CD8-positive, alpha-beta memory T cell (primary cell): ENCODE measurements around the gene TGM3. TPM values are rescaled to one million over a fixed set of nuclear protein-coding genes. Genes with fewer than 3 reads are reported as not detected.
A peak's percentile ranks its signal among the peaks of the same experiment; 100 is the strongest.

ENCODE experiments used
- CTCF ChIA-PET: fragments of 350-600 bp; sonication (Branson Sonifier 250); formaldehyde crosslinking; loops from one replicate; lab custom pipeline; 2021; ENCODE audit warnings: antibody characterized with exemption; lab: Charles Lee
- POLR2A ChIA-PET: fragments of 350-600 bp; sonication (Branson Sonifier 250); formaldehyde crosslinking; loops from one replicate; lab custom pipeline; 2021; ENCODE audit warnings: antibody characterized with exemption; lab: Charles Lee
- DNase-seq, 5 donors: peaks; one replicate each; pipeline versions ENCODE4 v3.0.0 to v3.0.0-alpha.2; 2020 to 2022; ENCODE audit warnings: mixed read lengths in 1 of 5
- H3K27ac ChIP-seq: one replicate; pipeline ENCODE4 v1.7.0; 2013; ENCODE audit warnings: low read depth, mild to moderate bottlenecking, low read length, moderate library complexity
- H3K27me3 ChIP-seq: 2 replicates; pipeline ENCODE4 v1.7.0; 2013; ENCODE audit warnings: low read length, mild to moderate bottlenecking; ENCODE audit not compliant: insufficient read depth, poor library complexity, severe bottlenecking
- H3K36me3 ChIP-seq: 2 replicates; pipeline ENCODE4 v1.7.0; 2013; ENCODE audit warnings: mild to moderate bottlenecking, low read length, moderate library complexity; ENCODE audit not compliant: insufficient read depth
- H3K4me1 ChIP-seq: 2 replicates; pipeline ENCODE4 v1.7.0; 2013; ENCODE audit warnings: mild to moderate bottlenecking, low read length, moderate library complexity; ENCODE audit not compliant: insufficient read depth
- H3K4me3 ChIP-seq: 2 replicates; pipeline ENCODE4 v1.7.0; 2013; ENCODE audit warnings: mild to moderate bottlenecking, low read length
- H3K9me3 ChIP-seq: 2 replicates; pipeline ENCODE4 v1.7.0; 2013; ENCODE audit warnings: mild to moderate bottlenecking, low read length
- H3K27ac Mint-ChIP-seq, 8 donors: one replicate each; pipeline ENCODE4 v1.8.0; 2020 to 2021; ENCODE audit warnings: mixed read lengths in 8 of 8, mild to moderate bottlenecking in 6 of 8, inconsistent platforms in 3 of 8, moderate library complexity in 3 of 8
- H3K27me3 Mint-ChIP-seq, 2 donors: one replicate each; pipeline ENCODE4 v1.8.0; 2020 to 2021; ENCODE audit warnings: mixed read lengths in 2 of 2, mild to moderate bottlenecking in 1 of 2, moderate library complexity in 1 of 2
- H3K36me3 Mint-ChIP-seq, 3 donors: one replicate each; pipeline ENCODE4 v1.8.0; 2020 to 2021; ENCODE audit warnings: mixed read lengths in 3 of 3, inconsistent platforms in 1 of 3, mild to moderate bottlenecking in 1 of 3
- H3K4me1 Mint-ChIP-seq, 3 donors: one replicate each; pipeline ENCODE4 v1.8.0; 2020 to 2021; ENCODE audit warnings: mixed read lengths in 3 of 3, inconsistent platforms in 1 of 3, mild to moderate bottlenecking in 1 of 3
- H3K4me3 Mint-ChIP-seq, 7 donors: one replicate each; pipeline ENCODE4 v1.8.0; 2020 to 2021; ENCODE audit warnings: mixed read lengths in 7 of 7, mild to moderate bottlenecking in 6 of 7, moderate library complexity in 4 of 7, inconsistent platforms in 2 of 7
- H3K9me3 Mint-ChIP-seq, 5 donors: one replicate each; pipeline ENCODE4 v1.8.0; 2020 to 2022; ENCODE audit warnings: mixed read lengths in 5 of 5, mild to moderate bottlenecking in 3 of 5, moderate library complexity in 2 of 5, inconsistent platforms in 1 of 5
- polyA plus RNA-seq: library from polyadenylated mRNA; unstranded; fragments of 300-500 nt; fragmentation: Illumina TruSeq; gene quantifications from one replicate; pipeline ENCODE4 v1.2.3, GENCODE V29; 2021
- total RNA-seq, 2 experiments: library from RNA; stranded (reverse); gene quantifications; one replicate each; pipeline ENCODE4 v1.2.3, GENCODE V29; 2021

Gene TGM3
- total and polyA plus RNA-seq, 3 experiments from 2014 or later, result not detected

DNA sequence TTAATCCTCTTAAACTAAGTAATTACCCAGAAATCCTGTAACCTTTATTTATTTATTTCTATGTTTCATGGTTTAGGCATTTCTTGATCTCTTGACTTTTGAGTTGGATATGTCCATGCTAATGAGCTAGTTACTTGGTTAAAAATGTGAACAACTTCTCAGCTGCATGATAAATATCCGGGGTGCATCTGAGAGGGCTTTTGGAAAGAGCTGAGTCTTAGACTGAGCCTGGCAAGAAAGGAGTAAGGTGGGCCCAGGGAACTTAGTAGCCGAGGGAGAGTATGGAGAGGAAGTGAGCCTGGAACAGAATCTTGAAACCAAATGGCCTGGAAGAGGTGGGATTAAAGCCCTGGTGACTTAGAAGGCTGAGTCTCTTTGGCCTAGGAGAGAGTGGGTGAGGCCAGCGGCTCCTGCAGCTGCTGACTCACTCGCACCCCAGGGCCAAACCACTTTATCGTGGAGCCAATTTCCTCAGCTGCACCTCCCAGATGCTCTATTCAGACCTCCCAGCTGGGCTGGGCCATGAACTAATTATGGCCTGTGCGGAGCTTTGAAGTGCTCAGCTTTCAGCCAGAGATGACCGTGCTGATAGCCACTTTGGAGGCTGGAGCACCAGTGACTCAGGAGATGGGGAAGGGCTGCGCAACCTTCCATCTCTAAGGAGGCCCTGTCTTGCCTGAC lies 19.1 kb downstream of the TGM3 start:
- no peaks in the 10 kb centered on the region for H3K36me3 Mint-ChIP-seq
- no peak overlapping the region for H3K4me3 Mint-ChIP-seq
- Histone ChIP-seq H3K9me3 (no peaks in the 10 kb centered on the region), H3K27ac (peak overlapping the region; percentile 61), H3K36me3 (no peaks in the 10 kb centered on the region), H3K4me1 (no peaks in the 10 kb centered on the region), H3K4me3 (no peak overlapping the region), H3K27me3 (no peaks in the 10 kb centered on the region)
- H3K4me1 Mint-ChIP-seq, result no peaks in the 10 kb centered on the region
- ChIA-PET CTCF (no interaction called here), POLR2A (no interaction called here)
- no peak for DNase-seq
- H3K27me3 Mint-ChIP-seq, result peaks cover 10 to 22% of the 10 kb centered on the region in 2 donors
- peaks cover 0 to 8% (median 5%) of the 10 kb centered on the region in 5 donors for H3K9me3 Mint-ChIP-seq
- no peak overlapping the region for H3K27ac Mint-ChIP-seq

DNA sequence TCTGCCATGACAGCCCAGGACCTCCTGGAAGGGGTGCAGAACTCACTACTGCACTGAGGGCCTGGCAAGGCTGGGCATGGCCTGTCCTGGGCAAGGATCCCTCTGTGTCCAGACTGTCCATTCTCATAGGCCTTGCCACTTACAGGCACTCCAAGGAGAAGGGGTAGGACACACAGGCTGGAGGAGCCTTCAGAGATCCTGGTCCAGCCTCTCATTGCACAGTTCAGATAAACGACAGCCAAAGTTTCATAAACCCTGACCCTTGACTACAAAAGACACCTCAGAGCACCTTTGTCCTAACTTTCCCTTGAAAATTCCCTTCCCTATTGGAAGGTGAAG lies 19.6 kb downstream of the TGM3 start:
- no peak overlapping the region for H3K4me3 ChIP-seq
- Mint-ChIP-seq H3K27ac (no peak overlapping the region), H3K9me3 (peaks cover 0 to 8% (median 5%) of the 10 kb centered on the region in 5 donors), H3K4me1 (no peaks in the 10 kb centered on the region), H3K36me3 (no peaks in the 10 kb centered on the region), H3K27me3 (peaks cover 10 to 22% of the 10 kb centered on the region in 2 donors), H3K4me3 (no peak overlapping the region)
- H3K9me3 ChIP-seq, result no peaks in the 10 kb centered on the region
- no peak for DNase-seq
- no peaks in the 10 kb centered on the region for H3K27me3 ChIP-seq
- POLR2A ChIA-PET, result no interaction called here
- no peaks in the 10 kb centered on the region for H3K4me1 ChIP-seq
- no peaks in the 10 kb centered on the region for H3K36me3 ChIP-seq
- CTCF ChIA-PET, result no interaction called here
- H3K27ac ChIP-seq, result peak overlapping the region; percentile 2

GRCh38 chr20:2316847-2317495 lies 21.2 kb downstream of the TGM3 start:
- POLR2A ChIA-PET, result no interaction called here
- Histone ChIP-seq H3K36me3 (no peaks in the 10 kb centered on the region), H3K4me1 (no peaks in the 10 kb centered on the region), H3K27me3 (no peaks in the 10 kb centered on the region), H3K27ac (no peak overlapping the region), H3K4me3 (no peak overlapping the region), H3K9me3 (no peaks in the 10 kb centered on the region)
- H3K4me1 Mint-ChIP-seq, result no peaks in the 10 kb centered on the region
- DNase-seq, result no peak
- no peaks in the 10 kb centered on the region for H3K36me3 Mint-ChIP-seq
- H3K27me3 Mint-ChIP-seq, result peaks cover 5 to 22% of the 10 kb centered on the region in 2 donors
- CTCF ChIA-PET, result no interaction called here
- H3K4me3 Mint-ChIP-seq, result no peak overlapping the region
- peaks cover 0 to 8% (median 5%) of the 10 kb centered on the region in 5 donors for H3K9me3 Mint-ChIP-seq
- no peak overlapping the region for H3K27ac Mint-ChIP-seq

DNA sequence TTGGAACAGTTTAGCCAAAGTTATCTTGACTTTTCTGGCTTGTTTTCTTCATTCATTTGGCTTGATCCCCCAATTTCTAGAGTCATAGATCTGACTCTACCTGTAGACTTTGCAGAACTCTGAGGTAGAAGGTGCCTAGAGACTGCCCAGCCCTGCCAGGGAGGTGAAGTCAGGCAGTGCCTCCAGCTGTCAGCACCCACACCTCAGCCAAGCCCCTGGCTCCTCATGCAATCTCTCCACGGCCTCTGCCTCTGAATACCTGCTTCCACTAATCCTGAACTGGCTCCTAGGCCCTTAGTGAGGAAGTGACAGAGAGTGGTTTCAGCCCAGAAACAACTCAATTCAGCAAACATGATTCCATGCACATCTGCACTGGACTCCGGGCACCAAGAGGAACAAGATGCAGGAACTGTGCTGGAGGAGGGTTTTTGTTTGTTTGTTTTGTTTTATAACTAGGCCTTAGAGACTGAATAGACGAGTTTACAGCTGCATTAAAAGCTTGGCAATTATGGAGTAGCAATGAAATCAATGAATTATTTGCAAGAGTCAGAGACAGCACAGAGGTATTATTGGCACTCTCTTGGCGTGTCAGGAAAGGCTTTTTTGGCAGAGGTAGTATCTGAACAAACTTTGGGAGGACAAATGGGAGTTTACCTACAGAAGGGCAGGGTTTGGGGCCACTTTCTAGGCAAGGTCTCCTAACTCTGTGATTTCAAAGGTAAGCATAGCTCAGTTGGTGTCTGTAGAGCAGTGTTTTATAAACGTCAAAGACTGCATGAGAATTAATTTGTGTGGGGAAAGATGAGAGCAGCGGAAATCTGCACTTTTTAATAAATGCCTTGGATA lies 25.2 kb downstream of the TGM3 start:
- H3K27me3 ChIP-seq, result no peaks in the 10 kb centered on the region
- ChIA-PET CTCF (no interaction called here), POLR2A (no interaction called here)
- Mint-ChIP-seq H3K4me1 (no peaks in the 10 kb centered on the region), H3K36me3 (no peaks in the 10 kb centered on the region), H3K27ac (no peak overlapping the region), H3K27me3 (peaks cover 27 to 33% of the 10 kb centered on the region in 2 donors), H3K4me3 (no peak overlapping the region), H3K9me3 (peaks cover 0 to 9% (median 5%) of the 10 kb centered on the region in 5 donors)
- H3K27ac ChIP-seq, result no peak overlapping the region
- H3K9me3 ChIP-seq, result no peaks in the 10 kb centered on the region
- no peaks in the 10 kb centered on the region for H3K4me1 ChIP-seq
- no peak for DNase-seq
- H3K36me3 ChIP-seq, result no peaks in the 10 kb centered on the region
- H3K4me3 ChIP-seq, result no peak overlapping the region

DNA sequence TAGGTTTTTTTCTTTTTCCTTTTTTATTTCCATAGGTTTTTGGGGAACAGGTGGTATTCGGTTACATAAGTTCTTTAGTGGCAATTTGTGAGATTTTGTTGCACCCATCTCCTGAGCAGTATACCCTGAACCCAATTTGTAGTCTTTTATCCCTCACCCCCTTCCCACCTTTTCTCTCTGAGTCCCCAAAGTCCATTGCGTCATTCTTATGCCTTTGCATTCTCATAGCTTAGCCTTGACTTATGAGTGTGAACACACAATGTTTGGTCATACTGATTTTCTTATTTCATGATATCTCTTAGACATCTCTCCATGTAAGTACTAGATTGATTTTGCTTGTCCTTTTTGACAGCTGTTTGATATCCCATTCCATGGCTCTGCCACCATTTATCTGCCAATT lies 27.2 kb downstream of the TGM3 start:
- POLR2A ChIA-PET, result no interaction called here
- H3K27ac Mint-ChIP-seq, result no peak overlapping the region
- Histone ChIP-seq H3K9me3 (no peaks in the 10 kb centered on the region), H3K4me3 (no peak overlapping the region), H3K27ac (no peak overlapping the region), H3K36me3 (no peaks in the 10 kb centered on the region), H3K4me1 (no peaks in the 10 kb centered on the region), H3K27me3 (no peaks in the 10 kb centered on the region)
- no peaks in the 10 kb centered on the region for H3K4me1 Mint-ChIP-seq
- no peak overlapping the region for H3K4me3 Mint-ChIP-seq
- DNase-seq, result no peak
- CTCF ChIA-PET, result no interaction called here
- H3K27me3 Mint-ChIP-seq, result peaks cover 22 to 44% of the 10 kb centered on the region in 2 donors
- H3K9me3 Mint-ChIP-seq, result peaks cover 0 to 9% (median 5%) of the 10 kb centered on the region in 5 donors
- no peaks in the 10 kb centered on the region for H3K36me3 Mint-ChIP-seq

- peaks cover 14 to 59% of the 10 kb centered on the region in 2 donors for H3K27me3 Mint-ChIP-seq
- Histone ChIP-seq H3K36me3 (no peaks in the 10 kb centered on the region), H3K27ac (no peak overlapping the region), H3K4me3 (no peak overlapping the region), H3K27me3 (no peaks in the 10 kb centered on the region), H3K4me1 (no peaks in the 10 kb centered on the region), H3K9me3 (no peaks in the 10 kb centered on the region)
- CTCF ChIA-PET, result no interaction called here
- peaks cover 0 to 2% (median 0%) of the 10 kb centered on the region in 5 donors for H3K9me3 Mint-ChIP-seq
- DNase-seq, result no peak
- H3K36me3 Mint-ChIP-seq, result no peaks in the 10 kb centered on the region
- H3K27ac Mint-ChIP-seq, result no peak overlapping the region
- POLR2A ChIA-PET, result no interaction called here
- H3K4me3 Mint-ChIP-seq, result no peak overlapping the region
- H3K4me1 Mint-ChIP-seq, result no peaks in the 10 kb centered on the region
Observed at GRCh38 chr20:2326046-2326445, 30.2 kb downstream of the TGM3 start.

DNA sequence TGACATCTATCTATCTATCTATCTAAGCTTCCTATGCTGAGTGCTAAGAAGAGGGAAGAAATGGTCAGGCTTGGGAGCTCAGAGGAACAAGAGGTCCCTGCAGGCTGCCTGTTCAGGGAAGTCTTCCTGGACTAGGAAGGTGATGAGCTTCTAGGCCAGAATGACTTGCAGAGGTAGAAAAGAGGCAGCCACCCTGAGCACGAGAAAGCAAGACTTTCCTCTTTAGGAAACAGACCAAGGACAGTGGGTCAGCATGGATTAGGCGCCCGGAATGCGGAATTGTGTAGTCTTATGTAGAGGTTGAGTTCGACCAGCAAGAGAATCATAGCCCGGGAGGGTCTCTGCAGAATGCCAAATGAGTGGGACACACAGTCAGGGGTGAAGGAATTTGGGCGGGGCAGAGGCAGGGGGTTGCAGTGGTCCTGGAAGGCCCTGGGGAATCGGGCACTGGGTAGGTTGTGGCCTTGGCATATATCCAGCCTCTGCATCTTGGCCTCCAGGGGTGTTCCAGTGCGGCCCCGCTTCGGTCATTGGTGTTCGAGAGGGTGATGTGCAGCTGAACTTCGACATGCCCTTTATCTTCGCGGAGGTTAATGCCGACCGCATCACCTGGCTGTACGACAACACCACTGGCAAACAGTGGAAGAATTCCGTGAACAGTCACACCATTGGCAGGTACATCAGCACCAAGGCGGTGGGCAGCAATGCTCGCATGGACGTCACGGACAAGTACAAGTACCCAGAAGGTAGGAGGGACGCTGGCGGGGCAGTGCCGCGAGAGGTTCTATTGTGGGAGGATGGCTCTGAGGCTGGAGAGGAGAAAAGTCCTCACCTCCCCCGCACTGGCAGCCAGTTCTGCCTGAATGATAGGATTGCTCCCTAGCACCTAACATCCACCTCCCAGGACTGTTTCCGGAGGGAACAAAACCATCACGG lies 32.1 kb downstream of the TGM3 start:
- Histone ChIP-seq H3K4me1 (no peaks in the 10 kb centered on the region), H3K27ac (no peak overlapping the region), H3K36me3 (no peaks in the 10 kb centered on the region), H3K9me3 (no peaks in the 10 kb centered on the region), H3K27me3 (no peaks in the 10 kb centered on the region), H3K4me3 (no peak overlapping the region)
- no peak overlapping the region for H3K4me3 Mint-ChIP-seq
- ChIA-PET POLR2A (no interaction called here), CTCF (no interaction called here)
- DNase-seq, result no peak
- no peaks in the 10 kb centered on the region for H3K4me1 Mint-ChIP-seq
- no peak overlapping the region for H3K27ac Mint-ChIP-seq
- H3K9me3 Mint-ChIP-seq, result peaks cover 0 to 2% (median 0%) of the 10 kb centered on the region in 5 donors
- no peaks in the 10 kb centered on the region for H3K36me3 Mint-ChIP-seq
- peaks cover 14 to 63% of the 10 kb centered on the region in 2 donors for H3K27me3 Mint-ChIP-seq
